Fibroblast of peridontal ligament (primary cell): ENCODE measurements around the gene IDS.
"Not testable (repeated sequence)": the region's sequence is repeated elsewhere in the genome, so short reads cannot be mapped to it uniquely, and the experiment has no call there.

Experiments used
- DNase-seq: peaks from one replicate; pipeline ENCODE4 v3.0.0-alpha.2; 2010; ENCODE audit errors: extremely low read depth

IDS gene

DNA sequence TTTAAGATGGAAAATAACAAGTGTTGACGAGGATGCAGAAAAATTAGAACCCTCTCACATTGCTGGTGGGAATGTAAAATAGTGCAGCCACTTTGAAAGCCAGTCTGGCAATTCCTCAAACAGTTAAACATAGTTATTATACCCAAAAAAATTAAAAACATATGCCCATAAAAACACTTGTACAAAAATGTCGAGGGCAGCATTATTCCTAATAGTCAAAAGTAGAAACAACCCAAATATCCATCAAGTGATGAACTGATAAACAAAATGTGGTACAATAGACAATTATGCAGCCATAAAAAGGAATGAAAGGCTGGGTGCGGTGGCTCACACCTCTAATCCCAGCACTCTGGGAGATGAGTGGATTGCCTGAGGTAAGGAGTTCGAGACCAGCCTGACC is 6.3 kb downstream of the IDS start:
- no peak for DNase-seq

DNA sequence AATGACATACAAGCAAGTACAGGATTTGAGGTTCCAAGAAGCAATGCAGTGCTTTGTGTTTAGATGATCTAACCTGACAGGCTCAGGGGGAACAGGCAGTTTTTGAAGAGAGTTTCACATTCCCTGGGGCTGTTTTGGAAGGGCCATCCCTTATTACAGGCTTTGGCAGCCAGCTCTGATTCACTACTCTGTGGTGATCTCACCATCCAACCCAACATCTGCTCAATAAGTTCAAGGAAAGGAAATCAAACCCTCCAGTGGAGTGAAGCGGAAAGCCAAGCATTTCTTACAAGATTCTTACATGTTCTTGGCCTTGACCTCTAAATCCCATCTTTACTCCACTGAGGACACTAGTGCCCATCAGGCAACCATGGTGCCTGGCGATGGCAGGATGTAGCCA is 7.5 kb downstream of the IDS start:
- DNase-seq = peak; percentile 68

DNA sequence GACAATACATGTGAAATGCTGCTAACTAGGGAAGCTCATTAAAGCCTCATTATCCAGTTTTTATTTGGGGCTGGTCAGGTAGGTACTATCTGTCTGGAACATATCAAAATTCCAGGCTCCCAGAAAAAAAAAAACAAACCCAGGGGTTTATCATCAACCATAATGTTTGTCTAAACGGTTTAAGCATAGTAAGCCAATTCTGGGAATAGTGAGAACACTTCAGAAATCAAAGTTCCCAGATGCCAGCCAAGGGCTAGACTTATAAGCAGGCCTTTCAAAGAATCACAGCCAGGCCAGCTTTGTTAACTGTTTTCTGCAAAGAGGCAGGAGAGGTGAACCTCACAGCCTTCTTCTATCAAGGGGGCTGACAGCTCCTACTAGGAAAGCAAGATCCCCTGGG is 8.1 kb downstream of the IDS start:
- no peak for DNase-seq

DNA sequence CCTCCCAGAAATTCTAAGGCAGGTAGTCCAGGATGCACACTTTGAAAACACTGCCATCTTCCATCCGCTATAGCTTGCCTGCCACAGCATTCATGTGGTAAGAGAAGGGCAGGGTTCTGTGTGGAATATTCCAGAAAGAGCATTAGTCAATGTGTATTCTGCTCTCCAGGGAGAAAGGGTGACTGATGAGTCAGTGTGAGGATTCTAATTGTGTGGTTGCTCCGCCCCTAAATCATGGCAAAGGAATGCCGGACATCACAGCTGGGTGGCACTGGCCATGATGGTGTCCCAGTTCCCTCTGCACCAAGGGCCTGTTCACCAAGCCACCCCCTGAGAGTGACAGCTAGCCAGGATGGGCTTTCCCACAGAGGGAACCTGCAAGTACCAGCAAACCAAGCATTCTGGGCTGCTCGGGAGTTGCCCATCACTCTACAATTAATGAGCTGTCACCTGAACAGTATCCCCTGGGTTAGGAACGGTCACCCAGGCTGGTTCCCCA is 9.5 kb downstream of the IDS start:
- DNase-seq = peak; percentile 54

DNA sequence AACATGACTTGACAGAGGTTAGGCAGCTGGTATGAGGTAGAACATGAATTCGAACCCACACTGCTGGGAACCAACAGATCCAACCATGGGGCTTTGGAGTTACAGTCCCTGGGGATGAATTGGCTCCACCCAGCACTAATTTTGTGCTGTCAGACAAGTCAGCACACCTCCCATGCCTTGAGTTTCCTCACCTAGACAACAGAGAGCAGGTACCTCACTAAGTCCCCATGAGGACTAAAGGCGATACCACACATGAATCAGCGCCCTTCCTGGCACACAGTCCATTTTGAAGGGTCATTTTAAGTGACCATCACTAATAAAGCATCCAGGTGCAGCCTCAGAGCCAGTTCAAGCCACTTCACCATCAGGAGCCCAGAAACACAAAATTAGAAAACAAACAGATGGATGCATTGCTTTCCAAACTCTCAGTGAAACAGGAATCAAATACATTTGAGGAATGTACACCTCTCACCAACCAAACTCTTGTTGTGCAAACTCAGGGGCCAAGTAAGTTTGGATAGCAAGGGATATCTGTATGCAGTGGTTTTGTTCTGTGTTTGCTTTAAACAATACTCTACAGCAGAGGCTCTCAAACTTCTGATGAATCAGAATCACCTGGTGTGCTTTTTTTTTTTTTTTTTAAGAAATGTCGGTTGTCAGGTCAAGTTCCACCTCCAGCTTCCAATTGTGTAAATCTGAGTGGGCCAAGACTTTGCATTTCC is 10.1 kb downstream of the IDS start:
- no peak for DNase-seq

DNA sequence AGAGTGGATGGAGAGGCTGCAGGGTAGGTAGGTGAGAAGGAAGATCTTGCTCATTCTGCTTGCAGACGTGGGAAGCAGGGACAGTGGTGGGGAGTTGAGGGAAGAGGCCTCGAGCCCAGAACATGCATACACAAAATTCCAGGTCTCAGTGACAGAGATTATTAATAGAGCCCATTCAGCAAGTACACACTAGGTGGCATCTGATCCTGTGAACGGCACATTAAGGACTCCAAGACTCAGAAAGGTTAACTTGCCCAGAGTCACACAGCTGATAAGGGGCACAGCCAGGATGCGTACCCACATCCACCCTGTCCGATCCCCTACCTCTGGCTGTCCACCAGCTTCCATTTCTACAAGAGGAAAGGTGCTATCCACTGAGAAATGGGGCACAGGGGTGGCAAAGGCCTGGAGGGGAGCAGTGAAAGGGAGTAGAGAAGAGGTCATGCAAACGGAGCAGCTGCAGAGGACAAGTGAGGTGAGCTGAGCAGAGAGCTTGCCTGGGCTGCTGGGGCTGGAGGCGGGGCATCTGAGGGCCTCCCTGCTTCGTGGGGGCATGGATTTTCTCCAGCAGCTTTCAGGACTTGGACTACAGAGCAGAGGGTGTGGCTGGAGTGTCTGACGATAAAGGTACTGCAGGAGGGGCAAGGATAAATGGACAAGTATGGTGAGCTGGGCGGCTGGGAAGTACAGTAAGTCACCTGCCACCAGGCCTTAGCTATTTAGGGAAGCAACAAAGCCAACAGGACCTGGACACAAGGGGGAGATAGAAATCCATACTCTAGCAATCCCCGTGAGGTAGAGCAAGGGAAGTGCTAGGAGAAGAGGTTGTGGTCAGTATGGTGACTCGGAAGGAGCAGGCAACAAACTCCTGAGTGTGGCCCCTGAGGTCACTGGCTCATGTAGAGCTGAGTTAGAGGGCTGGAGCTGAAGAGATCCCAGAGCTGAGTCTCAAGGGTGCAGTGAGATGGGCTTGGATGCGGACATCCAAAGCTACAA is 11.2 kb downstream of the IDS start:
- no peak for DNase-seq

DNA sequence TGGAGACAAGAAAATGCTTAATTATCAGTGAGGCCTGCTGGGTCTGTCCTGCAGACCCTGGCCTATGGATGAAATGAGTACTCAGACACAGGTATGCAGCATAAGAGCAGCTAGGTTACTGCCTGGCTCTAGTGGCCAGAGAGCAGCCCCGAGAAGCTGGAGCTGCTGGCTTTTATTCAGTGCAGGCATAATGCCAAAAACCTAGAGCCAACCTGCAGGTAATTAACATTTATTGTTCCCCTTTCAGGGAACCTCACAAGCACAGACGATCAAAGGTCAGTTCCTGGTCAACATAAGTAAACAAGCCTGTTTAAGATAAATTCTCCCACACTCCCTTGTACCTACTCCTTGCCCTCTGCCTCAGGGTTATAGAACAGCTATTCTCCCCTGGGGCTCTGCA is 13.3 kb downstream of the IDS start:
- no peak for DNase-seq

DNA sequence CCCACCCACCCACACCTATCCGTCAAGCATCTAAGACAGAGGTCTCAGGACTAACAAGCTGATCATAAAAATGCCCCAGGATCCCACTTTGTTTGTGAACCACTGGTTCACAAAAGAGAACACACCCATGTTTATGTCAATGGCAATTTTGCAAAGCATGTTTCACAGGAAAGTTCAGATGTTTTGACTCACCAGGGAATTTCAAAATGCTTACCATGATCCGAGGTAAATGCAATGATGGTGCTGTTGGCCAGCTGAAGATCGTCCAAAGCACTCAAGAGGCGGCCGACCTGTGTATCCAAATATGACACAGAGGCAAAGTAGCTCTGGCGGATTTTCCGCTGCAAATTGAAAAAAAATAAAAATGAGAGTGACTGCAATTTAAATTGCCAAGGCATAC is 15.0 kb downstream of the IDS start:
- DNase-seq = no peak

DNA sequence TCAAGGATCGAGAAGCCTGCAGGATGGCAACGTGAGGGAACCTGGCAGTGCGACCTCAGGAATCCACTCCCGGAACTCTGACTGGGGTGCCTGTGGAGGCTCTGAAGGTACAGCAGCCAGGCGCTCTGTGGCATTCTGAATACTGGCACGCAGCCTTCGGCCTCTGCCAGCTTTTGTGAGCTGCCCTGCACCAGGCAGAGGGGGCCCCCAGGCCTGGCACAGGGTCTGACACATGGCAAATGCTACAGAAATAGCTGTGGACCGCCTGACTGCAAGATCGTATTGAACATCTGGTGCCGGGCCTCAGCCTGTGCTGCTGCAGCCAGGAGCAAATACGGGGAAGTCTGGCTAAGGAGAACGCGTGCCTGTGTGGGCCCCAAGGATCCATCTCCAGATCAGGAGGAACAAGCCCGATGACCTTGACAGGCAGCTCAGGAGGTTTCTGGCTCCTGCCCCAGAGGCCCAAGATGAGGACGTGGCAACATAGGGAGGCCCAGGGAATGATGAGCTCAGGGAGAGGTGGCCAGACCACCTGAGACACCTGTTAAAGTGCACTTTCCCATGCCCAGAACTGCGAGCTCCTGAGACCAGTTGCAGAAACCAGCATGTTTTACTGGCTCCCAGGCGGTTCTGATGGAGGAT is 16.6 kb downstream of the IDS start:
- not testable (repeated sequence) for DNase-seq

DNA sequence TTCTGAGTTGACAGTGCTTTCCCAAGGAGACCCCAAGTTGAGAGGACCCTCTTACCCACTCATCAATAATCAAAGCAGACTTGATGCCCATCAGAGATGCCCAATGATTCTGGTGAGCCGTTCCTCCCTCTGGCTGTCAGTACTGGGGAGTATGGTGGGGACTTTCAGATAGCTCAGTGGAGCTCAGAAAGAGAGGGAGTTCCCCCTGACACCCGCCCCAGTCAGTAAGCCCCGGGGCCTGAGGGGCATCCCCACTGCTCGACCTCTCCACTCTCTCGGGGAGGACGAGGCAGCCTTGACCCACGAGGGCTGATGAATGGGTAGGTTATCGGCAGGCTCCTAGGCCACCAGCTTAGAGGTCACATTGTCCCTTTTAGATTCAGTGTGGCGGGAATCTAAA is 17.1 kb downstream of the IDS start:
- not testable (repeated sequence) for DNase-seq

DNA sequence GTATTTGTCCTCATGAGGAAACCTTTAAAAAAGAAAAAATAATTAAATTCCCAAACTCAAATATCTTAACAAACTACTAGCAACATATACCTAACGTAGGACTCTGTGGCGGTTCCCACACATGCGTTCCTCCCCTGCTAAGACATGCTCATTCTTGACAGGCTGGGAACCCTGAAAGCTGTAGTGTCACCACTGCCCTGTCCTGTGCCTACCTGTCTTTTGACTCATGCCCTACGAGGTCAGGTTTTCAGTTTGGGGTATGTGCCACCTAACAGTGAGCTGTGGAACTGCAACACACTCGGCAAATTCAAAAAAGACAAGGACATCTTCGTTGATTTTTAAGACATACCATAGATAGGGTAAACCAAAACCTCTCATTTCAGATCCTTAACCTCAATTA is 17.8 kb downstream of the IDS start:
- no peak for DNase-seq

DNA sequence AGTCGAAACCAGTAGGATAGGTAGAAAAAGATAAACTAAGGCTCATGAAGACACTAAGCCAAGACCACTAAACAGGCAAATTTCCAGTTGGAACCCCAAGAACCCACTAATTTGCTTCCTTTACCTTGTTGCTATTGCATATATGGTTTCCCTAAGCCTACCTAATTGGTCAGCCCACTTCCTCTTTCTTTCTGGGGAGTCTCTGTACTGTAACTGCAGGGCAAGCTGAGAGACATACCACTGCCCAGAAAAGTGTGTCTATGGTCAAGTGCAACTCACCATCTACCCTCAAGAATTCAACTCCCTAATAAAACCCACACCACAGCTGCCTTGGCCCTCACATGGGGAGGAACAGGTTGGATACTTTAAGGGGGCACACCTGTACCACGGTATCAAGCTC is 28.6 kb downstream of the IDS start:
- no peak for DNase-seq

DNA sequence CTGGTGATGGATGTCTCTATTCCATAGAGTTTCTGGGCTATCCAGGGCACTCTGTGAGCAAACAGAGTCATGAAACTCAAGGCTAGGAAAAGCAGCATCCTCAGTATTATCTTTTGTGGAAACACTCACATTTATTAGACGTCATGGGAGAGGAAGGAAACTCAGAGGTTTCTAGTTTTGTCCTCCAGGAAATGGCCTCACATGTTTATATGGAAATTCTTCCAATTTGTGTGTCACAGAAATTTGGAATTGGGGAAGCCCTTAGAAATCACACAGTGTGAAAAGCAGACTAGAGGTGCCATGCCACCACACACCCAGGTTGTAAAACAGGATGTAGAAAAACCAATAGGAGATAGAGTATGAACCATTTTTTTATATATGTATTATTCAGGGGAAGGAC is 31.1 kb downstream of the IDS start:
- DNase-seq = no peak

DNA sequence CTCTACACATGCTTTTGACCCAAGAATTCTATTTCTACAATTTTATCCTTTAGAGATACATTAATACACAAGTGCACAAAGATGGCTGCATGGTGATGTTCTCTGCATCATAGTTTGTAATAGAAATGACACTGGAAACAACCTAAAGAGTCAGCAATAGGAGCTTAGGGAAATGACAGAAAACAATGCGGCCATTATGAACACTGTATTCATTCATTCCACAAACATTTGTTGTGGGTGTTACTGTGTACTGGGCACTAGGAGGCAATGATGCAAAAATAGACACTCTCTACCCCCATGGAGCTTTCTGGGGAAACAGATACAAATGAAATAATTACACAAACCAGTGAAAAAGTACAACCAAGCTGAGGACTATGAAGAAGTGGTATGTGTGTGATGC is 32.0 kb downstream of the IDS start:
- no peak for DNase-seq

DNA sequence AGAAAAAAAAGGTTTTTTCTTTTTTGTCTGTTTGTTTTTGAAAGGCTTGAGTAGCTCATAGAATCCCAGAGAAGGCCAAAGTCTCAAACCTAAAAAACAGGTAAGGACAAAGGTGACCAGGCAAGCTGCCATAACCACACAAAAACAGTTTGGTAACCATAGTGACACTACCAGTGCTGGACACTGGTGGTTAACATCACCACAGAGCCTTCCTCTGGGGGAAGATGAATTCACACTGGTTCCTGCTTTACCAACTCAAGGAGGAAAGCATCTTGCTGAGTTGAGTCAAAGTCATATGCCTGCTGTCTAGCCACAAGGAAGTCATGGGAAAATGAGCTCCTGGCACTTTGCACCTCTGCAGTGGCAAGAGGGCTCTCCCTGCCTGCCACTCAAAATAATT is 32.5 kb downstream of the IDS start:
- no peak for DNase-seq

DNA sequence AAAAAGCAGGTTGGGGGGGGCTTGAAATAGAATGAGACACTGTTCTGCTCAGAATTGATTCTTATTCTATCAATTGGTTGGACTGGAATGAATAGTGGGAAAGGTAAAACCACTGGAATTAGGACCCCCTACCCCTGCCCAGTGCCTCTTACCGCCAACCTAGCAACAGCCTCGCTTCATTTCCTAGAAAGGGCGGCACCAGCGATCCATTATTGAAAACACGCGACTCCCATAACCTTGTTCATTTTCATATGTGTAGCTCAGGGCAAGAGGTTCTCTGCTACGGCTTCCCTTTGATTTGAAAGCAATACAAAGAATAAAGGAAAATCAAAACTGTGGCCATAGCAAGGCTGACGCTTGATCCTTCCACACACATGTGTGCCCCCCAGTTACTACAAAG is 33.7 kb downstream of the IDS start:
- no peak for DNase-seq

DNA sequence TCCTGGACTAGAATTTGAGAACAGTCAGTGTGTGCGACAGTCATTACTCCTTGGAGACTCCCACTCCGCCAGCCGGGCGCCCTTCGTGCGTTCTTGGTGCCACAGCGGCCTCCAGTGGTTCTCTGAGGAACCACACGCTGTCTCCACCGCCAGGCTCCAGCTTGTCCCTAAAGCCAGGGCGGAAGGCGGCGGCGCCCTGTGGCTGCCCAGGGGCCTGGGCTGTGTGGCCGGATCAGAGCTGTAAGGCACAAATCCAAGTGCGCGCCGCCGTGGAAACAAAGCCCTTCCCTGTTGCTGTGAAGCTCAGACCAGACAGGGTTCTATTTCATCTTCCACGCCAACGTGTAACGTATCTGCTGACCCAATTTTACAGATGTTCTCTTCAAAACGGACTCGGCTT is 34.2 kb downstream of the IDS start:
- peak; percentile 48 for DNase-seq

DNA sequence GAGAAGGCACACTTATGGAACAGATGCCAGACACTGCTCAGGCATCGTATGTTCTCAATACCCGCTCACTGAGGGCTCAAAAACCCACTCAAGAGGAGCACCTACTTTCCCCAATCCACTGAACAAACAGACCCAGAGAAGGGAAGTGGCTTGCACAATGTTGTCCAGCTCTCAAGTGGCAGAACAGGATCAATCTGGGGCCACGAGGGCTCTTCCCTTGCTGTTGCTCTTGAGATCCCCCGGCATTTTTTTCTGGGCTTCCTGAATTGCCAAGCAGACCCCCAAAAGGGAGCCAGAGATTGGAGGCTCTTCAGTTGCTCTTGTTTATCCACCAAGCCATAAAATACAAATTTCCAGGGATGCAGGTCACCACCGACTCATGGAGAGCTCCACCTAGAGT is 35.7 kb downstream of the IDS start:
- no peak for DNase-seq

DNA sequence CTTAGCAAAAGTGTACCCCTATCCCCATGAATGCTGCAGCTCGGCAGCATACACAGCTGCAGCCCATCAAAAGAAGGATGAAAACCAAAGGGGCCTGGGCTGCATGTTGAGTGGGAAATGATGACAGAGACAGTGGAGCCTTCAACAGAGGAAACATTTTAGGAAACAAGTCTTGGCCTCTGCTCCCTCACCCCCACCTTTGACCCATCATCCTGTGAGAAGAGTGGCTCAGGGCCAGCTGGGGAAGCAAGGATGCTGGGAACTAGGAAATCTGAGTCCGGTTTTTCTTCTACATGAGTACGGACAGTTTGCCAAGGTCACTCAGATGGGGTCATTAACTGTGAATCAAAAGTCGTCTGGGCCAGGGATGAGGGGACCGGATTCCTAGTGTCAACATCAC is 37.2 kb downstream of the IDS start:
- DNase-seq = no peak

DNA sequence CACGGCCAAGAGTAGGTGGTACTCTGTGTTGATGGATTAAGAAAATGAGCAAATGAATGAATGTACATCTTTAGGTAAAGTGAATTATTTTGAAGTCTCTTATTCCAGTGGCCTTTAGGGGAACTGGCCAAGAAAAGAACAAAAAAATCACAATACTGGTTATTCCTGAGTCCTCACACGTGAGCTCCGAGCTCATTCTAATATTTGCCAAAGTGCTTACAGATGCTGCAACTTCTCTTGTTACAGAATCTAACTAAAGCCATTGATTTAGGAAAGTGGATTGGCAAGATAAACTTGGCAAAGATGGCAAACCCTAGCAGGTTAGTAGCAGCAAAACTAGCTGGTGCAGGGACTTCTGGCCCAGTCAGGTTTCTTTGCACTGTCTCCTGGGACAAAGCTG is 37.6 kb downstream of the IDS start:
- no peak for DNase-seq

DNA sequence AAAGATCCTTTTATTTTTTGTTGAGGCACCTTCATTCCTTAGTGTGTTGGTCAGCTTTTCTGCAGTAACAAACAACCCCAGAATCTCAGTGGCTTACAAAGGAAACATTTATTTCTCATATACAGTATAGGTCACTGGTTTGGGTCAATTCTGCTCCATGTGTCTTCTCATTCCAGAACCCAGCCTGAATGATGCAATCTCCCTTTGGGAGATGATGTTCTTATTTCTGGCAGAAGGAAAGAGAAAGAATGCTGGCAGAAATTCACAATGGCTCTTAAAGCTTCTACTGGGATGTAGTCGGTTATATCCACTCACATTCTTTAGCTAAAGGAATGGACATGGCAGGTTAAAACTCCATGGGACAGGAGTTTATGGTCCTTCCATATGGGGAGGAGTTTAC is 42.3 kb downstream of the IDS start:
- peak; percentile 74 for DNase-seq

DNA sequence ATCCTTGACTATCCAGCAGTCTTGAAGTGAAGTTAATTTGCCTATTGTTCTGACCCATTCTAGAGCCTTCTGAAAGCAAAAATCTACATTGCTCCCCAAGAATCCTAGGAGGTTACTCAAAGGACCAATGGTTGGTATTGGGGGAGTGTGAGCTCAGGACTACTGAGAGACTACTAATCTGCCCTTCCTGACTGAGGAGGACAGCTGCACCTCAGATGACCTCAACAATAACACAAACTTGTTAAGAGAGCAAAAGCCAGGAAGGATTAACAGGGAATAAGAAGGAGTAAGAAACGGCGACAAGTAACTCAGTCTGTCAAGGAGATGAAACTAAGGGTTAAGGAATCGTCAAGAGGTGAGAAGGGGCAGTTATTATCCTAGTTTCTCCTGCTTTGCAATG is 43.4 kb downstream of the IDS start:
- DNase-seq = no peak

DNA sequence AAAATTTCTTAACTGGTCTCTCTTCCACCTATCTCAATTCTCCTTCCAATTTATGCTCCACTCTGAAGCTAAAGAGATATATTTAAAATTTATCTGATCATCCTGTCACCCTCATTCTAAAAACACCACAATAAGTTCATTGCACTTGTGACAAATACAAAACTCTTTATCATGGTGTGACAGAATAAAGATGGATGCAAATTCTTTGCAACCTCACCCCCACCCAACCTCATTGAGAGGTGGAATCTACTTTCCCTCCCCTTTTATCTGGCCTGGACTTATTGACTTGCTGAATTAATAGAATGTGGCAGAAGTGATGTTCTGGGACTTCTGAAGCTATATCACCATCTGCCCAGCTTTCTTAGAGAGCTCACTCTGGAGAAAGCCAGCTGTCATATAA is 46.5 kb downstream of the IDS start:
- no peak for DNase-seq
